Lower leg skin (tissue), 4 donors: Measurements from ENCODE around the gene COMMD9. TPM values are rescaled to one million over a fixed set of nuclear protein-coding genes. Genes with fewer than 3 reads are reported as not detected.

ENCODE experiments used
- DNase-seq, 2 donors: peaks; one replicate each; pipeline ENCODE4 v3.0.0-alpha.2; 2019; ENCODE audit warnings: low spot score in 2 of 2
- H3K4me3 ChIP-seq: fragments of 200-600 bp; sonication (generic); 2 replicates; pipeline ENCODE4 v1.5.1; 2017; ENCODE audit warnings: mild to moderate bottlenecking, low read depth; ENCODE audit not compliant: poor library complexity, severe bottlenecking
- POLR2A ChIP-seq, 2 donors: fragments of 450-650 bp; IDR thresholded peaks; one replicate each; pipeline ENCODE4 v1.6.1; 2016 to 2017; ENCODE audit warnings: antibody characterized with exemption in 2 of 2, mild to moderate bottlenecking in 1 of 2, moderate library complexity in 1 of 2
- WGBS, 2 donors: methylation state at CpG; one replicate each; pipeline ENCODE4 v1.1.5; 2018; 5-methylcytosine and 5-hydroxymethylcytosine counted together
- intact Hi-C: fragments of 100-400 bp; cut with DNase I; formaldehyde crosslinking; loops from one replicate; pipeline ENCODE4 v1.15.0; 2023; ENCODE audit warnings: low total_unique reads
- total RNA-seq, 4 donors: library from RNA; depleted of rRNA; stranded (reverse); fragments of >200 nt; gene quantifications; one replicate each; pipeline ENCODE4 v1.1.0, GENCODE V29; 2016
- TF ChIP-seq, protein P1 (sequence below), 3 donors: fragments of 450-650 bp; IDR thresholded peaks; one replicate each; pipeline ENCODE4 v1.5.1; 2016; ENCODE audit warnings: antibody characterized with exemption in 3 of 3, mild to moderate bottlenecking in 3 of 3, moderate library complexity in 2 of 3

COMMD9 gene
- total RNA-seq, 4 donors from 2014 or later, result 33.3 to 57.6 (median 42.9) TPM

DNA sequence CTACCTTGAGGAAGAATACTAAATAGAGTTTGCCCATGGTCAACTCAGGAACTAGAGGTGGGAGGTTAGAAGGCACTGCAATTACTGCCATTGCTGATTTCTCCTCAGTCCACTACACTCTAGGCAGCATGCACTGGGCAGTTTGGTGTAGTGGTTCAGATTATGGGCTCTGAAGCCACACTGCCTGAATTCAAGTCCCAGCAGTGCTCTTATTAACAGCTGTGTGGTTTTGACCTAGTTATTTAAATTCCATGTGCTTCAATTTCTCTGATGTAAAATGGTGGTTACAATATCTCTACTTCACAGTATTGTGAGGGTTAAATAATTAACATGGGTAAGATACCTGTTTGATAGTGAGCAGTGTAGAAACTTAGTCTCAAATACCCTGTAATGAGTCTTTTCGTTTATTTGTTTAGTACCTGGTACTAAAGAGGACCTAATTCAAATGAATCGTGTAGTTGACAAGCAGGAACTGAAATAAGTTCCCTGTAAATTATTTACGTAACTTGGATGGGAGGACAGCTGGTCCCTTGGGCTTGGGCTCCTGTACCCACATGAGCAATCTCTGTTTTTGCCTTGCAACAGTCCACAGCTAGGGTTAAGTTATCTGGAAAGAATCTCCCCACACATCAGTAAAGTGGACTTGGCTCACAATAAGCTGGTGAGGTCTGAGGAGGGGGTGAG, 24.7 kb upstream of the COMMD9 start:
- 69 to 76% methylated on average over 3 of the region's 3 CpGs for WGBS, 2 donors
- no peak for TF ChIP-seq POLR2A (IDR thresholded peaks at IDR 0.05)
- TF ChIP-seq, protein P1, sequence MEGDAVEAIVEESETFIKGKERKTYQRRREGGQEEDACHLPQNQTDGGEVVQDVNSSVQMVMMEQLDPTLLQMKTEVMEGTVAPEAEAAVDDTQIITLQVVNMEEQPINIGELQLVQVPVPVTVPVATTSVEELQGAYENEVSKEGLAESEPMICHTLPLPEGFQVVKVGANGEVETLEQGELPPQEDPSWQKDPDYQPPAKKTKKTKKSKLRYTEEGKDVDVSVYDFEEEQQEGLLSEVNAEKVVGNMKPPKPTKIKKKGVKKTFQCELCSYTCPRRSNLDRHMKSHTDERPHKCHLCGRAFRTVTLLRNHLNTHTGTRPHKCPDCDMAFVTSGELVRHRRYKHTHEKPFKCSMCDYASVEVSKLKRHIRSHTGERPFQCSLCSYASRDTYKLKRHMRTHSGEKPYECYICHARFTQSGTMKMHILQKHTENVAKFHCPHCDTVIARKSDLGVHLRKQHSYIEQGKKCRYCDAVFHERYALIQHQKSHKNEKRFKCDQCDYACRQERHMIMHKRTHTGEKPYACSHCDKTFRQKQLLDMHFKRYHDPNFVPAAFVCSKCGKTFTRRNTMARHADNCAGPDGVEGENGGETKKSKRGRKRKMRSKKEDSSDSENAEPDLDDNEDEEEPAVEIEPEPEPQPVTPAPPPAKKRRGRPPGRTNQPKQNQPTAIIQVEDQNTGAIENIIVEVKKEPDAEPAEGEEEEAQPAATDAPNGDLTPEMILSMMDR (IDR thresholded peaks at IDR 0.05), result no peak
- DNase-seq, result no peak
- H3K4me3 ChIP-seq, result no peak overlapping the region
- intact Hi-C loops, result no loop called here

DNA sequence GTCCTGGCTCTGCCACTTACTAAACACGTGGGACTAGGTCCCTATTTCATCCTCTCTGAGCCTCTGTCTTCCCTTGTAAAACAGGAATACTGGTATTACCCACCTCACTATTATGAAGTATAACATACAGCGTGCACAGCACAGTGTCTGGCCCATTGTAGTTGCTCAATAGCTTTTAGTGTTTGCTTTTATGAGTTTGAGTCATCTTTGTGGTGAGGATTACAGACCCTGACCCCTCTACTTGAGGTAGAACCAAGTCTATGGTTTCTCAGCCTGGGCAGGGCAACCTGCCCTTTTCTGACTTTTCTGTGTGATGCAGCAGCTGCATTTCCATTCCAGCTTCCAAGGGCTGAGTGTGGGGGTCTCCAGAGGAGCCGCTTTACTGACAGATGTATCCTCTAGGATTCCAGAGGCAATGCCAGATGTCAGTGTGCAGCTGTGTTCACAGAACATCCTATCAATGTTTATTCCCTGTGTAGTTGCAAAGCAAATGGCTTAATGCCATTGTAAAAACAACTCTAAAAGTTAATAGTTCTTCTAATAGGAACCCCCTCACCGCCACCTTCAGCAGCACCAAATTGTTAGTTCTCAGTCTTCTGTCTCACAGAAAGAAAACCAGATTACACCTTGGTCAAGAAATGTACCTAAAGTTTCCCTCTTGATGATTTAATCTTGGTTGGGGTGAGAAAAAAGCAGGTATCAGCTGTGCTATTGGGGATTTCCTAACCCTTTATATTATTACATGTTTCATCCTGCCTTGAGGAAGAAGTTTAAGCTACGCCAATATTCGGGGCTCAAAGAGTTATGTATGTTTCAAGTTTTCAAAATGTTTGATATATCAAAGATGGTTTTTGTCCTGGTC, 23.6 kb upstream of the COMMD9 start:
- WGBS, 2 donors, result 48 to 51% methylated on average over 6 of the region's 6 CpGs
- no peak for DNase-seq
- TF ChIP-seq, protein P1 (IDR thresholded peaks at IDR 0.05), result no peak
- TF ChIP-seq POLR2A (IDR thresholded peaks at IDR 0.05), result no peak
- no peak overlapping the region for H3K4me3 ChIP-seq
- intact Hi-C loops, result no loop called here

DNA sequence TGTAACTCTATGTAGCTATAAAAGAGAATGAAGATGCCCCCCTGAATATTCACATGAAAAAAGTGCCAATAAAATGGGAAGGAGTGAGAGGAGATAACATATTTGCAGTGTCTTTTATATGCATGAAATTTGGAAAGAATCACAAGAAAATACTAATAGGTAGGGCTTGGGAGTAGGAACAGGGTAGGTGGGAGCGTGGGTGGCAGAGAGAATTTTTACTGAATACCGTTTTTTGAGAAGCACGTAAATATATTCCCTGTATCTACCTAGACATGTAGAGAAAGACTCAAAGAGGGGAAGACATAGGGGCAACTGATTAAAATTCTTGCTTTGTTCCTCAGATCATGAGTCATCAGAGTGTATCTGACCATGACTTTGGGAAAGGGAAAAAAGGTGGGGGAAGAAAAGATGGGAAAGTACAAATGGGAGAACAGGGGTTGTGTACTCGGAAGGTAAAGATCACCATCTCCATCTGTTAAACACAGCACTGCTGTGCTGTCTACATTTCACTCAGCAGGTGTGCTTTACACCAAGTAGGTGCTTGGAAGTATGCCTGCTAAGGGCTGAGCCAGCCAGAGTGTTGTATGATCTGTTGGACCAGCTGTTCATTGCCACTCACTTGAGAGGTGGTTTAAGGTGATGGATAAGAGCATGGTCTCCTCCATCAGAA, 22.8 kb upstream of the COMMD9 start:
- intact Hi-C loops, result no loop called here
- TF ChIP-seq, protein P1 (IDR thresholded peaks at IDR 0.05), result no peak
- TF ChIP-seq POLR2A (IDR thresholded peaks at IDR 0.05), result no peak
- H3K4me3 ChIP-seq, result no peak overlapping the region
- no peak for DNase-seq
- WGBS, 2 donors, result 92 to 96% methylated on average over 4 of the region's 4 CpGs

DNA sequence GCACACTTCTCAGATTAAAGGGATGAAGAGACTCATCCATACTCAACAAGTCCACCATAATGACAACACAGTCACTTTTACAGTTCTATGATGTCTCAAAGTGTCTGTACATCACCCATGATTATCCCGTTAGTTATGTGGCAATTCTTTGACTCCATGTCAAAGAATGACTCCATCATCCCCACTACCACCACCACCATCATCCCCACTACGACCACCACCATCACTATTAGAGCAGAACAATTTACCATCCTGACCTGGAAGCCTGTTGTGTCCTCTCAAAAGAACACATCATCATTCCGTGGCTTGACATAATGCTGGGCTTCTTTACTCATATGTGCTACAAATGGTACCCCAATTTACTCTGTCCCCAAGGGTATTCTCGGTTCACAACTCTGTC, 20.6 kb upstream of the COMMD9 start:
- DNase-seq, result no peak
- TF ChIP-seq POLR2A (IDR thresholded peaks at IDR 0.05), result no peak
- TF ChIP-seq, protein P1 (IDR thresholded peaks at IDR 0.05), result no peak
- 90 to 92% methylated on average over 4 of the region's 4 CpGs for WGBS, 2 donors
- intact Hi-C loops, result no loop called here
- H3K4me3 ChIP-seq, result no peak overlapping the region

DNA sequence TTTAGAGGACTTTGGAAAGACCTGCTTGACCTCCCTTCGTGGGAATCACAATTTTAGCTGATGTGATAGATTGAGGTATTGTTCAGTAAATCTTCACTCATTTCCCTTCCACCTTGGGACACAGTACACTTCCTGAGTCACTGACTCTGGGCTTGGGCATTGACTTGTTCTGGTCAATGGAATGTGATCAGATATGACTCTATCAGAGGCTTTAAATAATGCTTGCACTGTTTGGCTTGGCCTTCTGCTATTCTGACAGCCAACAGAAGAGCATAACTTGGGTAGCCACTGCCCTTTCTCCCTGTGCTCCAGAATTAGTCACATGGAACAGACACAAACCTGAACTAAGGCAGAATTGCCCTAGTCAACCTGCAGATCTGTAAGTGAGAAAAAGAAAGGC, 19.4 kb upstream of the COMMD9 start:
- no peak for DNase-seq
- TF ChIP-seq, protein P1 (IDR thresholded peaks at IDR 0.05), result no peak
- no peak for TF ChIP-seq POLR2A (IDR thresholded peaks at IDR 0.05)
- intact Hi-C loops, result no loop called here
- WGBS, 2 donors, result 83 to 85% methylated on average over 1 of the region's 1 CpG
- H3K4me3 ChIP-seq, result no peak overlapping the region
